Vagina (tissue), 2 donors: ENCODE measurements around the gene ZNF101. TPM values are rescaled to one million over a fixed set of nuclear protein-coding genes. Genes with fewer than 3 reads are reported as not detected.
"Not testable (repeated sequence)": the region's sequence is repeated elsewhere in the genome, so short reads cannot be mapped to it uniquely, and the experiment has no call there.

Source experiments
- DNase-seq, 2 donors: peaks; one replicate each; pipeline ENCODE4 v3.0.0-alpha.2; 2017; ENCODE audit errors: extremely low spot score in 2 of 2
- H3K27ac ChIP-seq: fragments of 200-600 bp; sonication (generic); one replicate; pipeline ENCODE4 v1.5.1; 2019
- H3K27me3 ChIP-seq: fragments of 200-600 bp; sonication (generic); one replicate; pipeline ENCODE4 v1.5.1; 2019
- H3K36me3 ChIP-seq, 2 donors: fragments of 200-600 bp; sonication (generic); one replicate each; pipeline ENCODE4 v1.5.1; 2017 to 2019
- H3K4me1 ChIP-seq: fragments of 200-600 bp; sonication (generic); one replicate; pipeline ENCODE4 v1.5.1; 2019
- H3K4me3 ChIP-seq, 2 donors: fragments of 200-600 bp; sonication (generic); 1 replicate in 1 of 2; 2 replicates in 1 of 2; pipeline ENCODE4 v1.5.1; 2016 to 2019
- H3K9me3 ChIP-seq: fragments of 200-600 bp; sonication (generic); one replicate; pipeline ENCODE4 v1.5.1; 2019
- POLR2A ChIP-seq, 2 donors: fragments of 450-650 bp; IDR thresholded peaks; one replicate each; pipeline ENCODE4 v1.6.1; 2017; ENCODE audit warnings: antibody characterized with exemption in 2 of 2, mild to moderate bottlenecking in 2 of 2, moderate library complexity in 2 of 2
- POLR2AphosphoS5 ChIP-seq, 2 donors: sonication (generic); formaldehyde crosslinking; IDR thresholded peaks; one replicate each; pipeline ENCODE4 v1.9.0; 2017; ENCODE audit warnings: antibody characterized with exemption in 2 of 2, mild to moderate bottlenecking in 2 of 2, low read depth in 1 of 2; ENCODE audit not compliant: insufficient read depth in 1 of 2
- intact Hi-C: fragments of 100-400 bp; cut with DNase I; formaldehyde crosslinking; loops from one replicate; pipeline ENCODE4 v1.15.1; 2023
- total RNA-seq: library from RNA; depleted of rRNA; stranded (reverse); fragments of >200 nt; gene quantifications from one replicate; pipeline ENCODE4 v1.2.3, GENCODE V29; 2016
- TF ChIP-seq, protein P1 (sequence below), 3 experiments: fragments of 450-650 bp in 2 of 3; fragments of 200-600 bp in 1 of 3; sonication (generic) in 1 of 3; IDR thresholded peaks; one replicate each; pipeline ENCODE4 v1.5.1; 2017 to 2019; ENCODE audit warnings: antibody characterized with exemption in 3 of 3, mild to moderate bottlenecking in 2 of 3, moderate library complexity in 2 of 3

ZNF101 gene
- total RNA-seq, 1 donor from 2014 or later: 6.9 TPM

- Histone ChIP-seq H3K36me3 (peaks cover 0 to 9% of the 10 kb centered on the region in 2 donors), H3K9me3 (no peaks in the 10 kb centered on the region), H3K27ac (peak within 1 kb of the TSS; percentile 85), H3K4me3 (peak within 1 kb of the TSS; percentile 96 to 99), H3K27me3 (no peaks in the 10 kb centered on the region), H3K4me1 (peaks cover 44% of the 10 kb centered on the region)
- no peak for TF ChIP-seq POLR2A (IDR thresholded peaks at IDR 0.05)
- TF ChIP-seq POLR2AphosphoS5 (IDR thresholded peaks at IDR 0.05; ENCODE audit: insufficient read depth in 1 of 2, low read depth in 1 of 2): peak; percentile 88 to 90
- intact Hi-C loops: no loop called here
- peak in 1 of 2 donors; percentile 98 for DNase-seq
These were observed 5.2 kb upstream of the ZNF101 start, which contains the start of gene ATP13A1 for GRCh38 chr19:19663256-19664120. Gene ATP13A1, minus strand, starts transcription at chr19:19663676. Its CDS starts 10 bp downstream, at chr19:19663666.

- H3K27me3 ChIP-seq: not testable (repeated sequence)
These were observed 3.2 kb upstream of the ZNF101 start for GRCh38 chr19:19665420-19665948.

GRCh38 chr19:19670070-19670551 lies 1.5 kb downstream of the ZNF101 start:
- intact Hi-C loops: no loop called here
- Histone ChIP-seq H3K27ac (no peak overlapping the region), H3K4me3 (peak overlapping the region in 1 of 2 donors; percentile 80), H3K9me3 (no peaks in the 10 kb centered on the region), H3K4me1 (peaks cover 31% of the 10 kb centered on the region), H3K27me3 (no peaks in the 10 kb centered on the region), H3K36me3 (peaks cover 0 to 9% of the 10 kb centered on the region in 2 donors)
- no peak for TF ChIP-seq POLR2A (IDR thresholded peaks at IDR 0.05)
- TF ChIP-seq, protein P1, sequence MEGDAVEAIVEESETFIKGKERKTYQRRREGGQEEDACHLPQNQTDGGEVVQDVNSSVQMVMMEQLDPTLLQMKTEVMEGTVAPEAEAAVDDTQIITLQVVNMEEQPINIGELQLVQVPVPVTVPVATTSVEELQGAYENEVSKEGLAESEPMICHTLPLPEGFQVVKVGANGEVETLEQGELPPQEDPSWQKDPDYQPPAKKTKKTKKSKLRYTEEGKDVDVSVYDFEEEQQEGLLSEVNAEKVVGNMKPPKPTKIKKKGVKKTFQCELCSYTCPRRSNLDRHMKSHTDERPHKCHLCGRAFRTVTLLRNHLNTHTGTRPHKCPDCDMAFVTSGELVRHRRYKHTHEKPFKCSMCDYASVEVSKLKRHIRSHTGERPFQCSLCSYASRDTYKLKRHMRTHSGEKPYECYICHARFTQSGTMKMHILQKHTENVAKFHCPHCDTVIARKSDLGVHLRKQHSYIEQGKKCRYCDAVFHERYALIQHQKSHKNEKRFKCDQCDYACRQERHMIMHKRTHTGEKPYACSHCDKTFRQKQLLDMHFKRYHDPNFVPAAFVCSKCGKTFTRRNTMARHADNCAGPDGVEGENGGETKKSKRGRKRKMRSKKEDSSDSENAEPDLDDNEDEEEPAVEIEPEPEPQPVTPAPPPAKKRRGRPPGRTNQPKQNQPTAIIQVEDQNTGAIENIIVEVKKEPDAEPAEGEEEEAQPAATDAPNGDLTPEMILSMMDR (IDR thresholded peaks at IDR 0.05): no peak
- TF ChIP-seq POLR2AphosphoS5 (IDR thresholded peaks at IDR 0.05; ENCODE audit: insufficient read depth in 1 of 2, low read depth in 1 of 2): no peak
- DNase-seq: no peak

More at GRCh38 chr19:19665420-19665948, 3.2 kb upstream of the ZNF101 start:
- intact Hi-C loops, H3K4me3 ChIP-seq, H3K36me3 ChIP-seq, H3K9me3 ChIP-seq, DNase-seq, H3K27ac ChIP-seq: not testable (repeated sequence)
- peaks cover 53% of the 10 kb centered on the region for H3K4me1 ChIP-seq

DNA sequence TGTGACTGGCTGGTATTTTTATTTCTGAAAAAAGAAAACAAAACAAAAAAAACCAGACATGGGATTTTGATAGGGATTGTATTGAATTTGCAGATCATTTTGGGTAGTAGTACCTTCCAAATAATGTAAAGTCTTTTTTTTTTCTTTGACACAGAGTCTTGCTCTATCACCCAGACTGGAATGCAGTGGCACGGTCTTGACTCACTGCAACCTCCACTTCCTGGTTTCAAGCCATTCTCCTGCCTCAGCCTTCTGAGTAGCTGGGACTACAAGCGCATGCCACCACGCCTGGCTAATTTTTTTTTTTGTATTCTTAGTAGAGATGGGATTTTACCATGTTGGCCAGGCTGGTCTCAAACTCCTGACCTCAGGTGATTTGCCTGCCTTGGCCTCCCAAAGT lies 4.2 kb downstream of the ZNF101 start:
- TF ChIP-seq POLR2AphosphoS5 (IDR thresholded peaks at IDR 0.05; ENCODE audit: insufficient read depth in 1 of 2, low read depth in 1 of 2) (no peak), POLR2A (IDR thresholded peaks at IDR 0.05) (no peak)
- TF ChIP-seq, protein P1 (IDR thresholded peaks at IDR 0.05): no peak
- intact Hi-C loops: no loop called here
- no peak for DNase-seq
- H3K27me3 ChIP-seq: no peaks in the 10 kb centered on the region
- peaks cover 25% of the 10 kb centered on the region for H3K4me1 ChIP-seq
- H3K9me3 ChIP-seq: no peaks in the 10 kb centered on the region
- peaks cover 0 to 28% of the 10 kb centered on the region in 2 donors for H3K36me3 ChIP-seq
- no peak overlapping the region for H3K4me3 ChIP-seq
- H3K27ac ChIP-seq: no peak overlapping the region

DNA sequence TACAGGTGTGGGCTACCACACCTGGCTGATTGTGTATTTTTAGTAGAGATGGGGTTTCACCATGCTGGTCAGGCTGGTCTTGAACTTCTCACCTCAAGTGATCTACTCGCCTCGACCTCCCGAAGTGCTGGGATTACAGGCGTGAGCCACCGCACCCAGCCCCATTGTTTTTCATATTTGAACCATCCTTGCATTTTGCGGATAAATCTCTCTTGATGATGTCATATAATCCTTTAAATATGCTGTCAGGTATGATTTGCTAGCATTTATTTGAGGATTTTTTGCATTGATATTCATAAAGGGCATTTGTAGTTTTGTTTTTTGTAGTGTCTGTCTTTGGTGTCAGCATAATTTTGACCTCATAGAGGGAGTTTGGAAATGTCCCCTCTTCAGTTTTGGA lies 5.7 kb downstream of the ZNF101 start:
- no peaks in the 10 kb centered on the region for H3K9me3 ChIP-seq
- H3K27ac ChIP-seq: no peak overlapping the region
- peaks cover 16% of the 10 kb centered on the region for H3K4me1 ChIP-seq
- no peaks in the 10 kb centered on the region for H3K27me3 ChIP-seq
- no peak for TF ChIP-seq POLR2A (IDR thresholded peaks at IDR 0.05)
- TF ChIP-seq, protein P1 (IDR thresholded peaks at IDR 0.05): no peak
- TF ChIP-seq POLR2AphosphoS5 (IDR thresholded peaks at IDR 0.05; ENCODE audit: insufficient read depth in 1 of 2, low read depth in 1 of 2): no peak
- no peak for DNase-seq
- H3K4me3 ChIP-seq: no peak overlapping the region
- H3K36me3 ChIP-seq: peaks cover 0 to 43% of the 10 kb centered on the region in 2 donors
- intact Hi-C loops: no loop called here
